H9 (cell line): ENCODE data around the gene NACAD. TPM values are rescaled to one million over a fixed set of nuclear protein-coding genes. Genes with fewer than 3 reads are reported as not detected.

ENCODE experiments used
- DNase-seq: peaks from one replicate; pipeline ENCODE4 v3.0.0-alpha.2; 2017
- H2AFZ ChIP-seq: one replicate; pipeline ENCODE4 v1.6.1; 2013; ENCODE audit warnings: mild to moderate bottlenecking, low read length, control low read depth, moderate library complexity
- H2AK5ac ChIP-seq: 2 replicates; pipeline ENCODE4 v1.6.1; 2013; ENCODE audit warnings: low read length, control low read depth, mixed read lengths; ENCODE audit not compliant: insufficient read length
- H2BK120ac ChIP-seq: one replicate; pipeline ENCODE4 v1.6.1; 2013; ENCODE audit warnings: low read depth, mild to moderate bottlenecking, low read length, control low read depth, inconsistent platforms; ENCODE audit not compliant: poor library complexity, severe bottlenecking
- H2BK12ac ChIP-seq: 2 replicates; pipeline ENCODE4 v1.6.1; 2013; ENCODE audit warnings: low read length, control low read depth, mixed read lengths, low read depth; ENCODE audit not compliant: insufficient read length
- H2BK15ac ChIP-seq: 2 replicates; pipeline ENCODE4 v1.6.1; 2013; ENCODE audit warnings: low read depth, low read length, control low read depth
- H2BK20ac ChIP-seq: one replicate; pipeline ENCODE4 v1.6.1; 2013; ENCODE audit warnings: low read depth, mild to moderate bottlenecking, low read length, control low read depth, inconsistent platforms; ENCODE audit not compliant: poor library complexity, severe bottlenecking
- H2BK5ac ChIP-seq: 2 replicates; pipeline ENCODE4 v1.6.1; 2013; ENCODE audit warnings: low read length, control low read depth, mixed read lengths; ENCODE audit not compliant: insufficient read length
- H3K14ac ChIP-seq: 2 replicates; pipeline ENCODE4 v1.6.1; 2013; ENCODE audit warnings: low read length, control low read depth; ENCODE audit not compliant: insufficient read depth
- H3K18ac ChIP-seq: 2 replicates; pipeline ENCODE4 v1.6.1; 2013; ENCODE audit warnings: low read depth, mild to moderate bottlenecking, mixed read lengths, low read length, control low read depth; ENCODE audit not compliant: insufficient read length
- H3K23ac ChIP-seq: 2 replicates; pipeline ENCODE4 v1.6.1; 2013; ENCODE audit warnings: low read length, control low read depth, mixed read lengths, low read depth; ENCODE audit not compliant: insufficient read length
- H3K23me2 ChIP-seq: 2 replicates; pipeline ENCODE4 v1.6.1; 2013; ENCODE audit warnings: low read depth, mild to moderate bottlenecking, mixed read lengths, low read length, control low read depth; ENCODE audit not compliant: insufficient read length, poor library complexity, severe bottlenecking
- H3K27ac ChIP-seq: 2 replicates; pipeline ENCODE4 v1.5.1; 2013; ENCODE audit warnings: low read length, control low read depth, mixed read lengths, low read depth; ENCODE audit not compliant: insufficient read length
- H3K27me3 ChIP-seq: 2 replicates; pipeline ENCODE4 v1.6.1; 2013; ENCODE audit warnings: low read length, control low read depth, inconsistent platforms; ENCODE audit not compliant: insufficient read depth
- H3K4ac ChIP-seq: 2 replicates; pipeline ENCODE4 v1.6.1; 2013; ENCODE audit warnings: low read depth, mild to moderate bottlenecking, control low read depth, inconsistent platforms, low read length, moderate library complexity
- H3K4me1 ChIP-seq: 2 replicates; pipeline ENCODE4 v1.6.1; 2013; ENCODE audit warnings: low read length, control low read depth, inconsistent platforms; ENCODE audit not compliant: insufficient read depth
- H3K4me2 ChIP-seq: 2 replicates; pipeline ENCODE4 v1.6.1; 2013; ENCODE audit warnings: low read length, control low read depth, mixed read lengths; ENCODE audit not compliant: insufficient read length, insufficient read depth
- H3K56ac ChIP-seq: 2 replicates; pipeline ENCODE4 v1.6.1; 2013; ENCODE audit warnings: low read depth, mild to moderate bottlenecking, mixed read lengths, low read length, control low read depth; ENCODE audit not compliant: insufficient read length
- H3K79me1 ChIP-seq: 2 replicates; pipeline ENCODE4 v1.6.1; 2013; ENCODE audit warnings: low read depth, mild to moderate bottlenecking, moderate library complexity, low read length, control low read depth, inconsistent platforms; ENCODE audit not compliant: insufficient read depth, poor library complexity, severe bottlenecking
- H3K79me2 ChIP-seq: 2 replicates; pipeline ENCODE4 v1.6.1; 2013; ENCODE audit warnings: low read length, control low read depth, inconsistent platforms; ENCODE audit not compliant: insufficient read depth
- H3K9ac ChIP-seq: 2 replicates; pipeline ENCODE4 v1.6.1; 2013; ENCODE audit warnings: low read length, control low read depth, mixed read lengths; ENCODE audit not compliant: insufficient read length; ENCODE audit errors: extremely low read depth
- H3K9me3 ChIP-seq: one replicate; pipeline ENCODE4 v1.6.1; 2013; ENCODE audit warnings: low read depth, low read length, inconsistent platforms; ENCODE audit not compliant: control insufficient read depth
- H3T11ph ChIP-seq: one replicate; pipeline ENCODE4 v1.6.1; 2013; ENCODE audit warnings: mild to moderate bottlenecking, low read length, control low read depth, inconsistent platforms
- H4K20me1 ChIP-seq: one replicate; pipeline ENCODE4 v1.6.1; 2013; ENCODE audit not compliant: control insufficient read depth, insufficient read length, insufficient read depth
- H4K5ac ChIP-seq: 2 replicates; pipeline ENCODE4 v1.6.1; 2013; ENCODE audit warnings: low read depth, mild to moderate bottlenecking, mixed read lengths, low read length, control low read depth; ENCODE audit not compliant: insufficient read length
- H4K8ac ChIP-seq: replicated peaks from 2 replicates; pipeline ENCODE4 v1.6.1; 2013; ENCODE audit warnings: low read length, control low read depth, mixed read lengths, low read depth; ENCODE audit not compliant: insufficient read length
- H4K91ac ChIP-seq: 2 replicates; pipeline ENCODE4 v1.6.1; 2013; ENCODE audit warnings: low read depth, mild to moderate bottlenecking, moderate library complexity, mixed read lengths, low read length, control low read depth; ENCODE audit not compliant: insufficient read length
- H3K27ac Mint-ChIP-seq, 3 experiments: 2 replicates in 2 of 3; 3 replicates in 1 of 3; pipeline ENCODE4 v1.8.0; 2020 to 2021; ENCODE audit warnings: mixed read lengths in 3 of 3, mild to moderate bottlenecking in 1 of 3, moderate library complexity in 1 of 3
- H3K27me3 Mint-ChIP-seq: 2 replicates; pipeline ENCODE4 v1.8.0; 2021; ENCODE audit warnings: low read depth, mild to moderate bottlenecking, moderate library complexity, mixed read lengths
- H3K36me3 Mint-ChIP-seq, 3 experiments: 2 replicates in 2 of 3; 3 replicates in 1 of 3; pipeline ENCODE4 v1.8.0; 2020 to 2021; ENCODE audit warnings: low read depth in 3 of 3, mixed read lengths in 3 of 3; ENCODE audit not compliant: insufficient read depth in 1 of 3
- H3K4me1 Mint-ChIP-seq, 2 experiments: 2 replicates each; pipeline ENCODE4 v1.8.0; 2020; ENCODE audit warnings: mixed read lengths in 2 of 2
- H3K4me3 Mint-ChIP-seq, 2 experiments: 2 replicates in 1 of 2; 3 replicates in 1 of 2; pipeline ENCODE4 v1.8.0; 2020 to 2021; ENCODE audit warnings: mild to moderate bottlenecking in 2 of 2, mixed read lengths in 2 of 2, moderate library complexity in 1 of 2
- H3K9me3 Mint-ChIP-seq, 2 experiments: 2 replicates in 1 of 2; 3 replicates in 1 of 2; pipeline ENCODE4 v1.8.0; 2020; ENCODE audit warnings: mild to moderate bottlenecking in 2 of 2, mixed read lengths in 2 of 2, moderate library complexity in 1 of 2
- WGBS: extraction: QIAGEN DNeasy Blood & Tissue Kit; methylation state at CpG from one replicate; pipeline ENCODE4 v1.1.7; 2013; ENCODE audit warnings: missing lambda C conversion rate, low lambda C conversion rate, mixed read lengths; ENCODE audit not compliant: insufficient read length; ENCODE audit errors: extremely low coverage; 5-methylcytosine and 5-hydroxymethylcytosine counted together
- total RNA-seq: library from RNA; stranded (reverse); gene quantifications from 2 replicates; pipeline ENCODE4 v1.2.1, GENCODE V29; 2021
- TF ChIP-seq, protein P1 (sequence below): fragments of 200-600 bp; sonication (generic); conservative IDR thresholded peaks from 3 replicates; pipeline ENCODE4 v1.8.0; 2021; ENCODE audit warnings: antibody characterized with exemption, mild to moderate bottlenecking

Gene NACAD
- total RNA-seq, 1 experiment from 2014 or later: 8.0 TPM

DNA sequence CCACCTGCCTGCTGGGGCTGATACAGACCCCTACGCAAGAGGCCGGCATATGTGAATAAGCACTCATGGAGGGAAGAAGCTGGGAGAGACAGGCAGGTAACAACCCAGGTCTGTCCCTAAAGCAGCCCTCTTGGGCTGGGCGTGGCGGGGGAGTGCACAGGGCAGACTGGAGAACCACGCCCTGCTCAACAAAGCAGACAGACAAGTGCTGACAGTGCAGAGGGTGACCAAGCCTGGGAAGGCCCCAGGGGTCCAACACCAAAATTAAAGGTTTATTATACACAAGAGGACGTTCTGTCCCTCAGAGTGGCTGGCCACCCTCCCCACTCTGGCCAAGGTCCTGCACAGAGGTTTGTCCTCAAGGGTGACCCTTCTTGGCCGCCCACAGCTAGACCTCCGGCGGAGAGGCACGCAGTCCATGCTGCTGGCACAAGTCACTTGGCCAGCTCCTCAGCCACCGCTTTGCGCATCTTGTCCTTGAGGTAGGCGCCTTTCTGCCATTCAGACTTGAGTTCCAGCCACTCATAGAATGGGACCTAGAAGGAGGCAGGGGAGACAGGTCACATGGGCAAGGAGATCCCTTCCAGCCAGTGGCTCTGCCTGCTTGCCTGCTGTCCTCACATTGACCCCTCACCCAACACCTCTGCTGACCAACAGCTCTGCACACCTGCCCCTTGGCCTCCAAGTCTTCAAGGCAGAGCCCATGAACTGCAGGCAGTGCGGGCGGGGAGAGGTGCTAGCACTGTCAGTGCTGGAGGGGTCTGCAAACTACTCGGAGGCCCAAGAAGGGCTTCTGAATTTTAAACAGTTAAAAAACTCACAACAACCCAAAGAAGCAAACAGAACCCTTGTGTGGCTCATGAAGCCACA, 11.4 kb upstream of the NACAD start:
- no CpG with 5 or more reads among the region's 16 CpGs for WGBS
- Histone ChIP-seq H4K8ac (no peak overlapping the region), H4K20me1 (no peaks in the 10 kb centered on the region), H2AFZ (no peak overlapping the region), H3K4me2 (no peak overlapping the region), H3K4ac (no peak overlapping the region), H2BK20ac (no peak overlapping the region), H3K79me1 (no peaks in the 10 kb centered on the region), H2BK120ac (no peak overlapping the region), H3K4me1 (no peaks in the 10 kb centered on the region), H4K91ac (no peak overlapping the region), H2AK5ac (no peak overlapping the region), H3K23me2 (no peaks in the 10 kb centered on the region), H3K9ac (no peak overlapping the region), H3K27me3 (no peaks in the 10 kb centered on the region), H3K14ac (no peak overlapping the region), H3K18ac (no peak overlapping the region), H3T11ph (no peak overlapping the region), H3K23ac (no peak overlapping the region), H2BK12ac (no peak overlapping the region), H3K79me2 (no peaks in the 10 kb centered on the region), H2BK5ac (no peak overlapping the region), H2BK15ac (no peak overlapping the region), H3K27ac (no peak overlapping the region), H3K56ac (no peak overlapping the region), H4K5ac (no peak overlapping the region), H3K9me3 (no peaks in the 10 kb centered on the region)
- TF ChIP-seq, protein P1, sequence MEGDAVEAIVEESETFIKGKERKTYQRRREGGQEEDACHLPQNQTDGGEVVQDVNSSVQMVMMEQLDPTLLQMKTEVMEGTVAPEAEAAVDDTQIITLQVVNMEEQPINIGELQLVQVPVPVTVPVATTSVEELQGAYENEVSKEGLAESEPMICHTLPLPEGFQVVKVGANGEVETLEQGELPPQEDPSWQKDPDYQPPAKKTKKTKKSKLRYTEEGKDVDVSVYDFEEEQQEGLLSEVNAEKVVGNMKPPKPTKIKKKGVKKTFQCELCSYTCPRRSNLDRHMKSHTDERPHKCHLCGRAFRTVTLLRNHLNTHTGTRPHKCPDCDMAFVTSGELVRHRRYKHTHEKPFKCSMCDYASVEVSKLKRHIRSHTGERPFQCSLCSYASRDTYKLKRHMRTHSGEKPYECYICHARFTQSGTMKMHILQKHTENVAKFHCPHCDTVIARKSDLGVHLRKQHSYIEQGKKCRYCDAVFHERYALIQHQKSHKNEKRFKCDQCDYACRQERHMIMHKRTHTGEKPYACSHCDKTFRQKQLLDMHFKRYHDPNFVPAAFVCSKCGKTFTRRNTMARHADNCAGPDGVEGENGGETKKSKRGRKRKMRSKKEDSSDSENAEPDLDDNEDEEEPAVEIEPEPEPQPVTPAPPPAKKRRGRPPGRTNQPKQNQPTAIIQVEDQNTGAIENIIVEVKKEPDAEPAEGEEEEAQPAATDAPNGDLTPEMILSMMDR: no peak
- Mint-ChIP-seq H3K27me3 (no peaks in the 10 kb centered on the region), H3K27ac (peak overlapping the region in 1 of 3 experiments; percentile 36; a peak in 1 of 7 replicates), H3K4me3 (no peak overlapping the region), H3K9me3 (no peaks in the 10 kb centered on the region), H3K4me1 (no peaks in the 10 kb centered on the region), H3K36me3 (peaks cover 20 to 63% (median 54%) of the 10 kb centered on the region in 3 experiments)
- DNase-seq: no peak
